Prostate gland (tissue), 2 donors: Measurements from ENCODE around the gene AMZ2. TPM values are rescaled to one million over a fixed set of nuclear protein-coding genes. Genes with fewer than 3 reads are reported as not detected.

Experiments used
- DNase-seq: peaks from one replicate; pipeline ENCODE4 v3.0.0-alpha.2; 2019; ENCODE audit warnings: low spot score
- H3K27ac ChIP-seq, 2 donors: fragments of 200-600 bp; sonication (generic); 2 replicates each; pipeline ENCODE4 v1.5.1; 2017 to 2019
- H3K27me3 ChIP-seq: fragments of 200-600 bp; sonication (generic); replicated peaks from 2 replicates; pipeline ENCODE4 v1.5.1; 2019; ENCODE audit not compliant: insufficient read depth
- H3K36me3 ChIP-seq, 2 donors: fragments of 200-600 bp; sonication (generic); 1 replicate in 1 of 2; 2 replicates in 1 of 2; pipeline versions ENCODE4 v1.5.1 to v1.8.1; 2017 to 2019
- H3K4me1 ChIP-seq: fragments of 200-600 bp; sonication (generic); replicated peaks from 2 replicates; pipeline ENCODE4 v1.5.1; 2019
- H3K4me3 ChIP-seq, 2 donors: fragments of 200-600 bp; sonication (generic); 2 replicates each; pipeline ENCODE4 v1.5.1; 2017 to 2019
- H3K9me3 ChIP-seq: fragments of 200-600 bp; sonication (generic); 2 replicates; pipeline ENCODE4 v1.5.1; 2017
- CTCF ChIP-seq, 4 experiments: fragments of 200-600 bp in 2 of 4; fragments of 450-650 bp in 2 of 4; sonication (generic) in 2 of 4; IDR thresholded peaks; 1 replicate in 3 of 4; 2 replicates in 1 of 4; pipeline ENCODE4 v1.5.1; 2016 to 2019; ENCODE audit warnings: antibody characterized with exemption in 4 of 4, mild to moderate bottlenecking in 2 of 4, moderate library complexity in 2 of 4
- POLR2A ChIP-seq: fragments of 450-650 bp; IDR thresholded peaks from one replicate; pipeline ENCODE4 v1.6.1; 2016; ENCODE audit warnings: antibody characterized with exemption, mild to moderate bottlenecking
- POLR2AphosphoS5 ChIP-seq: sonication (generic); formaldehyde crosslinking; IDR thresholded peaks from one replicate; pipeline ENCODE4 v1.6.1; 2017; ENCODE audit warnings: antibody characterized with exemption
- WGBS: methylation state at CpG from one replicate; pipeline ENCODE4 v1.1.5; 2018; 5-methylcytosine and 5-hydroxymethylcytosine counted together
- intact Hi-C: fragments of 100-400 bp; cut with DNase I; formaldehyde crosslinking; loops from one replicate; pipeline ENCODE4 v1.14.2; 2022
- total RNA-seq, 2 donors: library from RNA; depleted of rRNA; stranded (reverse); fragments of >200 nt; gene quantifications; one replicate each; pipeline ENCODE4 v1.1.0, GENCODE V29; 2016

Gene AMZ2
- total RNA-seq, 2 donors from 2014 or later, result 51.0 to 57.4 TPM

DNA sequence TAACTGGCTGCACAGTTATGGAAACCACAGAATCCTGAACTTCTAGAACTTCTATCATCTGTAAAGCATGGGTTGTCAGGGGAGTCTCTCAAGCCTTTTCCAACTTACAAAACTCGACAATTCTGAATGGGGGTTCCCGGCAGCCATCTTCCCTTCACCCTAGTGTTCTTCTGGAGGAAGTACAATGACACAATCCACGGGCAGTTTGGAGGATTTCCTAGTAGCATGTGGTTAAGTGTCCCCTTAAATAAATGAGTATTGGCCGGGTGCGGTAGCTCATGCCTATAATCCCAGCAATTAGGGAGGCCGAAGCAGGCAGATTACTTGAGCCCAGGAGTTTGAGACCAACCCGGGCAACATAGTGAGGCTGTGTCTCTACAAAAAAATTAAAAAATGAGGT lies 41.0 kb downstream of the AMZ2 start:
- Histone ChIP-seq H3K27ac (no peak overlapping the region), H3K9me3 (no peaks in the 10 kb centered on the region), H3K4me1 (peaks cover 5% of the 10 kb centered on the region), H3K4me3 (no peak overlapping the region), H3K36me3 (no peaks in the 10 kb centered on the region), H3K27me3 (no peaks in the 10 kb centered on the region)
- TF ChIP-seq POLR2AphosphoS5, result no peak
- TF ChIP-seq POLR2A, result no peak
- no peak for TF ChIP-seq CTCF (IDR thresholded peaks at IDR 0.05)
- WGBS, result 77% methylated on average over 7 of the region's 7 CpGs
- DNase-seq, result no peak
- intact Hi-C loops, result no loop called here

DNA sequence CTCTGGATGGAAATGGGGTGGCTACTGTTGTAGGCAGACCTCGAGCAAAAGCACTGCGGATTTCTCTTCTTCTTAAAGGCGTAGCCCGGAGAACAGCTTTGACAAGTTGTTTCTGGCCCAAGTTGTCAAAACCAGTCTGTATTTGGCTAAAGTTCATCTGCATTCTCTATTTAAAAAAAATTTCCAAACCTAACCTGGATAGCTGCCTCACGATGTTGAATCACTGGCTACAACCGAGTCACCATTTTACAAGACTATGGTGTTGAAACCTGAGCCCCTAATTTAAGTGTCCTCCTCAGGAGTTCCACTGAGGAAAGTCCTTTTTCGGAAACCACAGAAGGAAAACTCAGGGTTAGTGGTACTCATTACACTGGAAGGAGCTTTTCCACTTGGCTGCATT lies 41.6 kb downstream of the AMZ2 start:
- Histone ChIP-seq H3K4me3 (no peak overlapping the region), H3K4me1 (peaks cover 5% of the 10 kb centered on the region), H3K27me3 (no peaks in the 10 kb centered on the region), H3K9me3 (no peaks in the 10 kb centered on the region), H3K36me3 (no peaks in the 10 kb centered on the region), H3K27ac (no peak overlapping the region)
- TF ChIP-seq POLR2AphosphoS5, result peak; percentile 28
- TF ChIP-seq CTCF (IDR thresholded peaks at IDR 0.05), result no peak
- WGBS, result 47% methylated on average over 7 of the region's 7 CpGs
- peak; percentile 13 for DNase-seq
- intact Hi-C loops, result no loop called here

DNA sequence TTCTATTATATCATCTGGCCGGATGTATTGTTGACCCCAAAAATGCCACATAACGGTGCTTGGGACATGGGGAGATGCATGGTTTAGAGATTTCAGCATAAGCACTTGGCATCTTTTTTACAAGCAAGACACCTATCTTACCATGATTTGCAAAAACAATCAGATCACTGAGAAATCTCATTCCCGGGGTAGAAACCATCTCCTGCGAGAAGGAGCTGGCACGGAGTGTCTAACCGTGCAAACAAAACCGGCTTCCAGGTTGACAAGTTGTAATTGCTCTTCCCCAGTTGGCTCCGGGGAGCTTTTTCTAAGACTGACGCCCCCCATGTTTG lies 42.1 kb downstream of the AMZ2 start:
- TF ChIP-seq POLR2A, result no peak
- no peak for TF ChIP-seq CTCF (IDR thresholded peaks at IDR 0.05)
- TF ChIP-seq POLR2AphosphoS5, result no peak
- Histone ChIP-seq H3K4me3 (no peak overlapping the region), H3K9me3 (no peaks in the 10 kb centered on the region), H3K27ac (no peak overlapping the region), H3K4me1 (peaks cover 5% of the 10 kb centered on the region), H3K36me3 (no peaks in the 10 kb centered on the region), H3K27me3 (no peaks in the 10 kb centered on the region)
- no peak for DNase-seq
- intact Hi-C loops, result no loop called here
- WGBS, result 16% methylated on average over 9 of the region's 9 CpGs

DNA sequence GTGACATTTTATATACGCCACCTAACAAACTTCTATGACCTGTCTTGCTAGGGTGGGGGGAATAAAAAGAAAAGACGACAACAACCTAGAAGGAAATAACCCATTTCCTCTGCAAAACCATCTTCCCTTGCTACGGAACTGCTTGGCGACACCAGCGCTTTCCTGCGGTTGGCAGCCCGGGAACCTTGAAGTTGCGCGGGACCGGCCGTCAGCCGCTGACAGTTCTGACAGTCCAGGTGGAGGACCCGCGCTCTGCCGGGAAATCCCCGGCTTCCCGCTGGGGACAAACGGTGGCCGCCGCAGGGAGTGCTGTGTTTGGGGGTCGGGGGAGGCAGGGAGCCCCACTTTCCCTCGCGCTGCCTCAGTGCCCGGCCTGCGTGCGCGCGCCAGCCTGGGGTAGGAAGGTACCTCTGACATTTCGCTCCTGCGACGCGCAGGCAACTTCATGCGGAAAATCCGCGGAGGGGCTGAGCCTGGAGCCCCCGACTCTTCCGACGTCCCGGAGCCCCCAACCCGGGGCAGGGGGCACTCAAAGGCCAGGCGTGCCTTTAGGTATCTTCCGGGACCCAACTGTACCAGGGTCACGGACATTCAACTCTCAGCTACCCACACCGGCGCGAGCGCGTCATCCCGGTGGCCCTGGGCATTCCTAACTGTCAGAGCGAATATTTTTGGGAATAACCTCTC lies 42.6 kb downstream of the AMZ2 start:
- H3K27ac ChIP-seq, result peak overlapping the region; percentile 26 to 36
- peak overlapping the region; percentile 45 to 56 for H3K4me3 ChIP-seq
- H3K27me3 ChIP-seq, result no peaks in the 10 kb centered on the region
- peaks cover 5% of the 10 kb centered on the region for H3K4me1 ChIP-seq
- H3K36me3 ChIP-seq, result no peaks in the 10 kb centered on the region
- peak; percentile 28 for DNase-seq
- H3K9me3 ChIP-seq, result no peaks in the 10 kb centered on the region
- 2% methylated on average over 35 of the region's 50 CpGs for WGBS
- TF ChIP-seq POLR2AphosphoS5 (no peak), POLR2A (no peak), CTCF (IDR thresholded peaks at IDR 0.05) (no peak)
- intact Hi-C loops, result no loop called here
